Measurements from ENCODE around the gene RGS9. TPM values are rescaled to one million over a fixed set of nuclear protein-coding genes. Genes with fewer than 3 reads are reported as not detected.

Gene RGS9
- total RNA-seq, 1 experiment from 2014 or later, result 8.6 TPM

DNA sequence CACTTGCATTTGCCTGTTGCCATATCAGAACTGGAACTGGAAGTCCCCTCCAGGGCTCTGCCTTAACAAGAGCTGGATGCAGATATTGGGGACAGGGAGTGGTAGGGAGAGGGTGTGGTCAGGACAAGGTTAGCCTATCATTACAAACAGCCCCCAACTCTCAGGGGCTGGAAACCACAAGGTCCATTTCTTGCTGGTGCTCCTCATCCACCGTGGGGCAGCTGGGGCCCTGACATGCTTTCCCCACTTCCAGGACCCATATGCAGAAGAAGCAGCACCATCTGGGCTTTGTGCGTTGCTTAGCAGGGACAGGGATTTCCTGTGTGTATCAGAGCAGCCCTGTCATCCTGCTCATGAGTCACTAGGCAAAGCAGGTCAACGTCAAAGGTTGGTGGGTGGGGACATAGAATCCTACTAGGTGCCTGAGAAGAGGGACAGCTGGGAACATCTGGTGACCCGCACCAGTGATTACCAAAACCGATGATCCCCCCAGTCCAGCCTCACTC, 26.9 kb downstream of the RGS9 start (continued):
- no peak for TF ChIP-seq ZNF274 (IDR thresholded peaks at IDR 0.05; ENCODE audit: low read depth, low read length)
- no peak for TF ChIP-seq EZH2 (IDR thresholded peaks at IDR 0.05)
- TF ChIP-seq ZFX (IDR thresholded peaks at IDR 0.05), result no peak
- TF ChIP-seq SP1 (IDR thresholded peaks at IDR 0.05; ENCODE audit: low read depth), result no peak
- no peak for TF ChIP-seq RAD21 (IDR thresholded peaks at IDR 0.05; ENCODE audit: low read depth)
- TF ChIP-seq CBX3 (IDR thresholded peaks at IDR 0.05; ENCODE audit: low read depth), result no peak
- TF ChIP-seq ELF1 (IDR thresholded peaks at IDR 0.05; ENCODE audit: borderline replicate concordance, low read depth), result no peak

DNA sequence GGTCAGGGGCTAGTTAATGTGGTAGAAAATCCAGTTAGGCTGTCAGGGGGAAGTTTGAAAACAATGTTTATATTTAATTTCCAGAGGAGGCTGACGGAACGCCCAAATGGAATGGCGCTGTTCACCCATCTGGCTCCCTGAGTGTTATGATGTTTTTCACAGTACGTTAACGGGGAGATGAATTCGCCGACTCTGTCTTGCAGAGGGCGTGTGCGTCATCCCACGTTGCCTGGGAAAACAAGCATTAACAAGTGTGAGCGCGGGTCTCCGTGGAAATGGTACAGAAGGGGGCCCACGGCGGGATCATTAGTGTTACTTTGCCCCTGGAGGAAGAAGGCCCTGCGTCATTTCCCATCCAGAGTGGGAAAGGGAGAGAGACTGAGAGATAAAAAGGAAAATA, 29.6 kb downstream of the RGS9 start:
- ATAC-seq (no peak), DNase-seq (ENCODE audit: low read depth, low spot score) (no peak)
- no peaks in the 10 kb centered on the region for H3K27me3 ChIP-seq (ENCODE audit: insufficient read depth, low read length)
- BruUV-seq (replicated peaks), result no TSS peak
- H3K4me3 ChIP-seq (replicated peaks in 1 of 2; ENCODE audit: low read depth in 1 of 2, low read length in 2 of 2), result no peak overlapping the region
- no peak overlapping the region for H3K9ac ChIP-seq (ENCODE audit: low read length)
- ChIA-PET RAD21 (ENCODE audit: low non-redundant PET in 1 of 2, low total read pairs in 2 of 2, uncharacterized antibody in 2 of 2, unreplicated experiment in 2 of 2) (no interaction called here), CTCF (no interaction called here), POLR2A (no interaction called here)
- no peaks in the 10 kb centered on the region for H4K20me1 ChIP-seq (ENCODE audit: insufficient read depth)
- no peak overlapping the region for H3K4me2 ChIP-seq (ENCODE audit: low read length)
- peaks cover 0 to 14% of the 10 kb centered on the region in 2 experiments; a peak in 2 of 4 replicates for H3K4me1 ChIP-seq (ENCODE audit: control insufficient read depth in 1 of 2, insufficient read depth in 2 of 2, low read length in 2 of 2)
- intact Hi-C loops (cut with micrococcal nuclease), result no loop called here
- no peaks in the 10 kb centered on the region for H3K9me2 ChIP-seq (ENCODE audit: insufficient read depth)
- no peak overlapping the region for H3K27ac ChIP-seq (ENCODE audit: low read depth, low read length)
- H2AFZ ChIP-seq (ENCODE audit: low read depth, low read length, poor library complexity, severe bottlenecking), result no peak overlapping the region
- no peaks in the 10 kb centered on the region for H3K36me3 ChIP-seq (ENCODE audit: control insufficient read depth in 1 of 2, insufficient read depth in 2 of 2, low read length in 2 of 2)
- H3K79me2 ChIP-seq (ENCODE audit: insufficient read depth, low read length), result no peaks in the 10 kb centered on the region
- no peaks in the 10 kb centered on the region for H3K9me3 ChIP-seq (ENCODE audit: control insufficient read depth in 1 of 2, insufficient read depth in 1 of 2, low read depth in 1 of 2, low read length in 2 of 2)
- no peak for TF ChIP-seq YY1 (IDR thresholded peaks at IDR 0.05; ENCODE audit: extremely low read depth, insufficient replicate concordance, low read depth, low read length)
- TF ChIP-seq, protein P1, sequence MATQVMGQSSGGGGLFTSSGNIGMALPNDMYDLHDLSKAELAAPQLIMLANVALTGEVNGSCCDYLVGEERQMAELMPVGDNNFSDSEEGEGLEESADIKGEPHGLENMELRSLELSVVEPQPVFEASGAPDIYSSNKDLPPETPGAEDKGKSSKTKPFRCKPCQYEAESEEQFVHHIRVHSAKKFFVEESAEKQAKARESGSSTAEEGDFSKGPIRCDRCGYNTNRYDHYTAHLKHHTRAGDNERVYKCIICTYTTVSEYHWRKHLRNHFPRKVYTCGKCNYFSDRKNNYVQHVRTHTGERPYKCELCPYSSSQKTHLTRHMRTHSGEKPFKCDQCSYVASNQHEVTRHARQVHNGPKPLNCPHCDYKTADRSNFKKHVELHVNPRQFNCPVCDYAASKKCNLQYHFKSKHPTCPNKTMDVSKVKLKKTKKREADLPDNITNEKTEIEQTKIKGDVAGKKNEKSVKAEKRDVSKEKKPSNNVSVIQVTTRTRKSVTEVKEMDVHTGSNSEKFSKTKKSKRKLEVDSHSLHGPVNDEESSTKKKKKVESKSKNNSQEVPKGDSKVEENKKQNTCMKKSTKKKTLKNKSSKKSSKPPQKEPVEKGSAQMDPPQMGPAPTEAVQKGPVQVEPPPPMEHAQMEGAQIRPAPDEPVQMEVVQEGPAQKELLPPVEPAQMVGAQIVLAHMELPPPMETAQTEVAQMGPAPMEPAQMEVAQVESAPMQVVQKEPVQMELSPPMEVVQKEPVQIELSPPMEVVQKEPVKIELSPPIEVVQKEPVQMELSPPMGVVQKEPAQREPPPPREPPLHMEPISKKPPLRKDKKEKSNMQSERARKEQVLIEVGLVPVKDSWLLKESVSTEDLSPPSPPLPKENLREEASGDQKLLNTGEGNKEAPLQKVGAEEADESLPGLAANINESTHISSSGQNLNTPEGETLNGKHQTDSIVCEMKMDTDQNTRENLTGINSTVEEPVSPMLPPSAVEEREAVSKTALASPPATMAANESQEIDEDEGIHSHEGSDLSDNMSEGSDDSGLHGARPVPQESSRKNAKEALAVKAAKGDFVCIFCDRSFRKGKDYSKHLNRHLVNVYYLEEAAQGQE (IDR thresholded peaks at IDR 0.05; ENCODE audit: low read depth), result no peak
- TF ChIP-seq CEBPB (IDR thresholded peaks at IDR 0.05; ENCODE audit: low read depth), result no peak
- no peak for TF ChIP-seq TCF7L2 (IDR thresholded peaks at IDR 0.05; ENCODE audit: borderline replicate concordance, extremely low read depth, insufficient read depth, insufficient read length)
- TF ChIP-seq FOSL1 (IDR thresholded peaks at IDR 0.05; ENCODE audit: low read depth), result no peak
- no peak for TF ChIP-seq JUND (IDR thresholded peaks at IDR 0.05)
- TF ChIP-seq POLR2A (IDR thresholded peaks at IDR 0.05; ENCODE audit: borderline replicate concordance, extremely low read depth, insufficient read depth, insufficient read length), result no peak
- TF ChIP-seq RAD21 (IDR thresholded peaks at IDR 0.05; ENCODE audit: low read depth), result no peak
- TF ChIP-seq, protein P2, sequence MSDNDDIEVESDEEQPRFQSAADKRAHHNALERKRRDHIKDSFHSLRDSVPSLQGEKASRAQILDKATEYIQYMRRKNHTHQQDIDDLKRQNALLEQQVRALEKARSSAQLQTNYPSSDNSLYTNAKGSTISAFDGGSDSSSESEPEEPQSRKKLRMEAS (IDR thresholded peaks at IDR 0.05), result no peak
- no peak for TF ChIP-seq ZNF274 (IDR thresholded peaks at IDR 0.05; ENCODE audit: low read depth, low read length)
- TF ChIP-seq POLR2AphosphoS5 (IDR thresholded peaks at IDR 0.05; ENCODE audit: low read depth, low read length), result no peak
- no peak for TF ChIP-seq EZH2phosphoT487 (IDR thresholded peaks at IDR 0.05; ENCODE audit: borderline replicate concordance)
- no peak for TF ChIP-seq CBX3 (IDR thresholded peaks at IDR 0.05; ENCODE audit: low read depth)
- TF ChIP-seq, protein P3, sequence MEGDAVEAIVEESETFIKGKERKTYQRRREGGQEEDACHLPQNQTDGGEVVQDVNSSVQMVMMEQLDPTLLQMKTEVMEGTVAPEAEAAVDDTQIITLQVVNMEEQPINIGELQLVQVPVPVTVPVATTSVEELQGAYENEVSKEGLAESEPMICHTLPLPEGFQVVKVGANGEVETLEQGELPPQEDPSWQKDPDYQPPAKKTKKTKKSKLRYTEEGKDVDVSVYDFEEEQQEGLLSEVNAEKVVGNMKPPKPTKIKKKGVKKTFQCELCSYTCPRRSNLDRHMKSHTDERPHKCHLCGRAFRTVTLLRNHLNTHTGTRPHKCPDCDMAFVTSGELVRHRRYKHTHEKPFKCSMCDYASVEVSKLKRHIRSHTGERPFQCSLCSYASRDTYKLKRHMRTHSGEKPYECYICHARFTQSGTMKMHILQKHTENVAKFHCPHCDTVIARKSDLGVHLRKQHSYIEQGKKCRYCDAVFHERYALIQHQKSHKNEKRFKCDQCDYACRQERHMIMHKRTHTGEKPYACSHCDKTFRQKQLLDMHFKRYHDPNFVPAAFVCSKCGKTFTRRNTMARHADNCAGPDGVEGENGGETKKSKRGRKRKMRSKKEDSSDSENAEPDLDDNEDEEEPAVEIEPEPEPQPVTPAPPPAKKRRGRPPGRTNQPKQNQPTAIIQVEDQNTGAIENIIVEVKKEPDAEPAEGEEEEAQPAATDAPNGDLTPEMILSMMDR (IDR thresholded peaks at IDR 0.05 in 2 of 3, conservative IDR thresholded peaks at IDR 0.05 in 1 of 3; ENCODE audit: borderline replicate concordance in 1 of 3, insufficient read depth in 1 of 3, low read depth in 2 of 3, low read length in 2 of 3), result no peak
- no peak for TF ChIP-seq ZFX (IDR thresholded peaks at IDR 0.05)
- TF ChIP-seq ELF1 (IDR thresholded peaks at IDR 0.05; ENCODE audit: borderline replicate concordance, low read depth), result no peak
